ENCODE data around the gene SNAI1.
A peak's percentile ranks its signal among the peaks of the same experiment; 100 is the strongest.

Gene SNAI1

GRCh38 chr20:49979030-49979832 is 3.5 kb upstream of the SNAI1 start:
- DNase-seq (ENCODE audit: low read depth, low spot score) = peak; percentile 57
- H3K36me3 ChIP-seq (ENCODE audit: insufficient read depth, insufficient read length, low read length) = peaks cover 9% of the 10 kb centered on the region
- TF ChIP-seq ZNF274 (IDR thresholded peaks at IDR 0.05; ENCODE audit: low read depth, low read length) (no peak), YY1 (IDR thresholded peaks at IDR 0.05; ENCODE audit: insufficient read depth, insufficient read length) (no peak), SUZ12 (IDR thresholded peaks at IDR 0.05; ENCODE audit: extremely low read depth, insufficient read depth, insufficient read length) (no peak)
- peaks cover 21% of the 10 kb centered on the region for H3K4me1 ChIP-seq (ENCODE audit: insufficient read depth, insufficient read length)
- H3K4me3 ChIP-seq (ENCODE audit: insufficient read length, low read depth) = peak overlapping the region; percentile 43
- H3K9ac ChIP-seq (ENCODE audit: insufficient read length, low read depth) = peak overlapping the region; percentile 90
- H3K9me3 ChIP-seq (ENCODE audit: insufficient read depth, low read length) = no peaks in the 10 kb centered on the region
- peaks cover 31% of the 10 kb centered on the region for H3K27me3 ChIP-seq (ENCODE audit: insufficient read depth, insufficient read length)

GRCh38 chr20:49980140-49981008 is 2.4 kb upstream of the SNAI1 start:
- Histone ChIP-seq H3K9me3 (ENCODE audit: insufficient read depth, low read length) (no peaks in the 10 kb centered on the region), H3K9ac (ENCODE audit: insufficient read length, low read depth) (no peak overlapping the region), H3K4me1 (ENCODE audit: insufficient read depth, insufficient read length) (peaks cover 32% of the 10 kb centered on the region), H3K27me3 (ENCODE audit: insufficient read depth, insufficient read length) (peaks cover 31% of the 10 kb centered on the region), H3K36me3 (ENCODE audit: insufficient read depth, insufficient read length, low read length) (peaks cover 20% of the 10 kb centered on the region), H3K4me3 (ENCODE audit: insufficient read length, low read depth) (no peak overlapping the region)
- TF ChIP-seq ZNF274 (IDR thresholded peaks at IDR 0.05; ENCODE audit: low read depth, low read length) = no peak
- TF ChIP-seq YY1 (IDR thresholded peaks at IDR 0.05; ENCODE audit: insufficient read depth, insufficient read length) = no peak
- TF ChIP-seq SUZ12 (IDR thresholded peaks at IDR 0.05; ENCODE audit: extremely low read depth, insufficient read depth, insufficient read length) = no peak
- no peak for DNase-seq (ENCODE audit: low read depth, low spot score)

GRCh38 chr20:49981218-49982071 is 1.3 kb upstream of the SNAI1 start:
- peaks cover 31% of the 10 kb centered on the region for H3K27me3 ChIP-seq (ENCODE audit: insufficient read depth, insufficient read length)
- DNase-seq (ENCODE audit: low read depth, low spot score) = no peak
- no peak overlapping the region for H3K9ac ChIP-seq (ENCODE audit: insufficient read length, low read depth)
- no peak for TF ChIP-seq ZNF274 (IDR thresholded peaks at IDR 0.05; ENCODE audit: low read depth, low read length)
- TF ChIP-seq YY1 (IDR thresholded peaks at IDR 0.05; ENCODE audit: insufficient read depth, insufficient read length) = no peak
- TF ChIP-seq SUZ12 (IDR thresholded peaks at IDR 0.05; ENCODE audit: extremely low read depth, insufficient read depth, insufficient read length) = no peak
- H3K9me3 ChIP-seq (ENCODE audit: insufficient read depth, low read length) = no peaks in the 10 kb centered on the region
- peaks cover 39% of the 10 kb centered on the region for H3K4me1 ChIP-seq (ENCODE audit: insufficient read depth, insufficient read length)
- H3K36me3 ChIP-seq (ENCODE audit: insufficient read depth, insufficient read length, low read length) = peaks cover 30% of the 10 kb centered on the region
- H3K4me3 ChIP-seq (ENCODE audit: insufficient read length, low read depth) = no peak overlapping the region

GRCh38 chr20:49982072-49982345 is 771 bp upstream of the SNAI1 start:
- H3K9ac ChIP-seq (ENCODE audit: insufficient read length, low read depth) = peak overlapping the region; percentile 53
- TF ChIP-seq YY1 (IDR thresholded peaks at IDR 0.05; ENCODE audit: insufficient read depth, insufficient read length) (no peak), SUZ12 (IDR thresholded peaks at IDR 0.05; ENCODE audit: extremely low read depth, insufficient read depth, insufficient read length) (no peak)
- no peak for DNase-seq (ENCODE audit: low read depth, low spot score)
- H3K9me3 ChIP-seq (ENCODE audit: insufficient read depth, low read length) = no peaks in the 10 kb centered on the region
- H3K36me3 ChIP-seq (ENCODE audit: insufficient read depth, insufficient read length, low read length) = peaks cover 36% of the 10 kb centered on the region
- peaks cover 31% of the 10 kb centered on the region for H3K27me3 ChIP-seq (ENCODE audit: insufficient read depth, insufficient read length)
- H3K4me3 ChIP-seq (ENCODE audit: insufficient read length, low read depth) = peak overlapping the region; percentile 53
- peaks cover 42% of the 10 kb centered on the region for H3K4me1 ChIP-seq (ENCODE audit: insufficient read depth, insufficient read length)

GRCh38 chr20:49983123-49983847 is 505 bp downstream of the SNAI1 start:
- peak overlapping the region; percentile 69 for H3K4me3 ChIP-seq (ENCODE audit: insufficient read length, low read depth)
- H3K9me3 ChIP-seq (ENCODE audit: insufficient read depth, low read length) = no peaks in the 10 kb centered on the region
- DNase-seq (ENCODE audit: low read depth, low spot score) = no peak
- peak overlapping the region; percentile 95 for H3K9ac ChIP-seq (ENCODE audit: insufficient read length, low read depth)
- peaks cover 47% of the 10 kb centered on the region for H3K4me1 ChIP-seq (ENCODE audit: insufficient read depth, insufficient read length)
- TF ChIP-seq ZNF274 (IDR thresholded peaks at IDR 0.05; ENCODE audit: low read depth, low read length) (no peak), SUZ12 (IDR thresholded peaks at IDR 0.05; ENCODE audit: extremely low read depth, insufficient read depth, insufficient read length) (no peak), YY1 (IDR thresholded peaks at IDR 0.05; ENCODE audit: insufficient read depth, insufficient read length) (no peak)
- peaks cover 31% of the 10 kb centered on the region for H3K27me3 ChIP-seq (ENCODE audit: insufficient read depth, insufficient read length)
- peaks cover 48% of the 10 kb centered on the region for H3K36me3 ChIP-seq (ENCODE audit: insufficient read depth, insufficient read length, low read length)

- H3K9me3 ChIP-seq (ENCODE audit: insufficient read depth, low read length) = no peaks in the 10 kb centered on the region
- peak overlapping the region; percentile 95 for H3K9ac ChIP-seq (ENCODE audit: insufficient read length, low read depth)
- DNase-seq (ENCODE audit: low read depth, low spot score) = no peak
These were observed 1.1 kb downstream of the SNAI1 start for GRCh38 chr20:49983848-49984408.

More at GRCh38 chr20:49983848-49984408, 1.1 kb downstream of the SNAI1 start:
- Histone ChIP-seq H3K4me3 (ENCODE audit: insufficient read length, low read depth) (peak overlapping the region; percentile 69), H3K27me3 (ENCODE audit: insufficient read depth, insufficient read length) (peaks cover 31% of the 10 kb centered on the region), H3K36me3 (ENCODE audit: insufficient read depth, insufficient read length, low read length) (peaks cover 54% of the 10 kb centered on the region), H3K4me1 (ENCODE audit: insufficient read depth, insufficient read length) (peaks cover 47% of the 10 kb centered on the region)
- no peak for TF ChIP-seq YY1 (IDR thresholded peaks at IDR 0.05; ENCODE audit: insufficient read depth, insufficient read length)
- TF ChIP-seq SUZ12 (IDR thresholded peaks at IDR 0.05; ENCODE audit: extremely low read depth, insufficient read depth, insufficient read length) = no peak
- no peak for TF ChIP-seq ZNF274 (IDR thresholded peaks at IDR 0.05; ENCODE audit: low read depth, low read length)
